CD14-positive monocyte (primary cell): Measurements from ENCODE around the gene TPK1. TPM values are rescaled to one million over a fixed set of nuclear protein-coding genes. Genes with fewer than 3 reads are reported as not detected.
"Not testable (repeated sequence)": the region's sequence is repeated elsewhere in the genome, so short reads cannot be mapped to it uniquely, and the experiment has no call there.

ENCODE experiments used
- DNase-seq, 3 donors: peaks; one replicate each; pipeline ENCODE4 v3.0.0-alpha.2; 2011 to 2022
- H2AFZ ChIP-seq: 2 replicates; pipeline ENCODE4 v1.6.0; 2012; ENCODE audit warnings: mild to moderate bottlenecking, low read depth, low read length, inconsistent platforms; ENCODE audit not compliant: insufficient read depth, poor library complexity, severe bottlenecking
- H3K27ac ChIP-seq, 2 donors: 1 replicate in 1 of 2; 2 replicates in 1 of 2; pipeline ENCODE4 v1.5.1; 2012 to 2013; ENCODE audit warnings: low read length in 2 of 2, control low read depth in 1 of 2, inconsistent platforms in 1 of 2, low read depth in 1 of 2, mild to moderate bottlenecking in 1 of 2
- H3K27me3 ChIP-seq, 2 donors: one replicate each; pipeline versions ENCODE4 v1.6.0 to v1.6.1; 2011 to 2013; ENCODE audit warnings: low read length in 2 of 2; ENCODE audit not compliant: control insufficient read depth in 2 of 2, insufficient read depth in 2 of 2
- H3K36me3 ChIP-seq, 2 donors: replicated peaks in 1 of 2; 1 replicate in 1 of 2; 2 replicates in 1 of 2; pipeline versions ENCODE4 v1.5.1 to v1.6.1; 2012 to 2013; ENCODE audit warnings: low read length in 2 of 2, control low read depth in 1 of 2, inconsistent platforms in 1 of 2, mild to moderate bottlenecking in 1 of 2; ENCODE audit not compliant: insufficient read depth in 2 of 2, control insufficient read depth in 1 of 2
- H3K4me1 ChIP-seq, 2 donors: 1 replicate in 1 of 2; 2 replicates in 1 of 2; pipeline versions ENCODE4 v1.5.1 to v1.6.1; 2012 to 2013; ENCODE audit warnings: low read length in 2 of 2, control low read depth in 1 of 2, inconsistent platforms in 1 of 2, mild to moderate bottlenecking in 1 of 2, moderate library complexity in 1 of 2; ENCODE audit not compliant: insufficient read depth in 2 of 2, control insufficient read depth in 1 of 2
- H3K4me2 ChIP-seq: replicated peaks from 2 replicates; pipeline ENCODE3; 2012; ENCODE audit warnings: low read length, moderate library complexity, mild to moderate bottlenecking; ENCODE audit not compliant: poor library complexity, severe bottlenecking; ENCODE audit errors: extremely low read depth
- H3K4me3 ChIP-seq, 3 experiments: fragments of 200-600 bp in 1 of 3; sonication (generic) in 1 of 3; replicated peaks in 1 of 3; 1 replicate in 2 of 3; 2 replicates in 1 of 3; pipeline ENCODE4 v1.5.1; 2011 to 2013; ENCODE audit warnings: low read length in 3 of 3, mild to moderate bottlenecking in 3 of 3, control low read depth in 2 of 3, low read depth in 2 of 3, inconsistent platforms in 1 of 3, moderate library complexity in 1 of 3
- H3K79me2 ChIP-seq: 2 replicates; pipeline ENCODE4 v1.6.0; 2012; ENCODE audit warnings: mild to moderate bottlenecking, control low read depth, inconsistent platforms, low read length, moderate library complexity; ENCODE audit not compliant: insufficient read depth
- H3K9ac ChIP-seq: 2 replicates; pipeline ENCODE4 v1.6.0; 2017; ENCODE audit warnings: low read length, mild to moderate bottlenecking; ENCODE audit not compliant: insufficient read depth, poor library complexity, severe bottlenecking
- H3K9me3 ChIP-seq, 2 donors: replicated peaks in 1 of 2; 1 replicate in 1 of 2; 2 replicates in 1 of 2; pipeline versions ENCODE4 v1.5.1 to v1.6.1; 2012 to 2013; ENCODE audit warnings: low read length in 2 of 2, control low read depth in 1 of 2; ENCODE audit not compliant: control insufficient read depth in 1 of 2, insufficient read depth in 1 of 2
- H4K20me1 ChIP-seq: 2 replicates; pipeline ENCODE4 v1.6.0; 2012; ENCODE audit warnings: mild to moderate bottlenecking, low read length, control low read depth, moderate library complexity; ENCODE audit not compliant: insufficient read depth
- H3K27ac Mint-ChIP-seq, 7 donors: one replicate each; pipeline ENCODE4 v1.8.0; 2020; ENCODE audit warnings: mild to moderate bottlenecking in 7 of 7, mixed read lengths in 7 of 7, moderate library complexity in 6 of 7, inconsistent platforms in 2 of 7
- H3K27me3 Mint-ChIP-seq, 3 donors: one replicate each; pipeline ENCODE4 v1.8.0; 2021 to 2022; ENCODE audit warnings: low read depth in 3 of 3, mild to moderate bottlenecking in 3 of 3, mixed read lengths in 3 of 3, moderate library complexity in 3 of 3, inconsistent platforms in 1 of 3
- H3K36me3 Mint-ChIP-seq, 2 donors: one replicate each; pipeline ENCODE4 v1.8.0; 2020; ENCODE audit warnings: mixed read lengths in 2 of 2, inconsistent platforms in 1 of 2, mild to moderate bottlenecking in 1 of 2
- H3K4me1 Mint-ChIP-seq: one replicate; pipeline ENCODE4 v1.8.0; 2020; ENCODE audit warnings: mild to moderate bottlenecking, mixed read lengths
- H3K4me3 Mint-ChIP-seq, 2 donors: one replicate each; pipeline ENCODE4 v1.8.0; 2020; ENCODE audit warnings: mild to moderate bottlenecking in 2 of 2, mixed read lengths in 2 of 2, moderate library complexity in 1 of 2
- H3K9me3 Mint-ChIP-seq, 7 donors: one replicate each; pipeline ENCODE4 v1.8.0; 2020 to 2022; ENCODE audit warnings: mixed read lengths in 7 of 7, mild to moderate bottlenecking in 6 of 7, moderate library complexity in 6 of 7, inconsistent platforms in 2 of 7
- CTCF ChIP-seq: fragments of 200-600 bp; IDR thresholded peaks from one replicate; pipeline ENCODE4 v1.8.0; 2022; ENCODE audit warnings: antibody characterized with exemption, mild to moderate bottlenecking
- WGBS: methylation state at CpG from one replicate; pipeline ENCODE4 v1.1.5; 2013; ENCODE audit warnings: missing lambda C conversion rate; ENCODE audit not compliant: insufficient coverage; 5-methylcytosine and 5-hydroxymethylcytosine counted together
- intact Hi-C, 2 donors: fragments of 100-400 bp; cut with micrococcal nuclease; formaldehyde crosslinking; loops; one replicate each; pipeline versions ENCODE4 v1.15.0 to v1.15.1; 2023
- polyA plus RNA-seq, 3 donors: library from polyadenylated mRNA; depleted of rRNA in 1 of 3; unstranded in 2 of 3; stranded (reverse) in 1 of 3; fragments of 300-500 nt in 2 of 3; fragments of >200 nt in 1 of 3; fragmentation: Illumina TruSeq in 2 of 3; gene quantifications; 1 replicate in 2 of 3; 2 replicates in 1 of 3; pipeline ENCODE4 v1.2.3, GENCODE V29; 2012 to 2021

Gene TPK1
- polyA plus RNA-seq, 3 donors: 18.9 to 33.8 (median 33.1) TPM

GRCh38 chr7:144729226-144729625 is 106.6 kb downstream of the TPK1 start:
- peaks cover 0 to 5% of the 10 kb centered on the region in 2 donors for H3K36me3 Mint-ChIP-seq
- Histone ChIP-seq H2AFZ (no peak overlapping the region), H3K9ac (no peak overlapping the region), H3K4me3 (no peak overlapping the region), H4K20me1 (no peaks in the 10 kb centered on the region), H3K79me2 (no peaks in the 10 kb centered on the region), H3K36me3 (no peaks in the 10 kb centered on the region), H3K4me2 (no peak overlapping the region), H3K27ac (no peak overlapping the region), H3K27me3 (no peaks in the 10 kb centered on the region), H3K4me1 (no peaks in the 10 kb centered on the region), H3K9me3 (no peaks in the 10 kb centered on the region)
- WGBS: no CpG with 5 or more reads among the region's 2 CpGs
- intact Hi-C loops: no loop called here
- peaks cover 0 to 6% (median 4%) of the 10 kb centered on the region in 7 donors for H3K9me3 Mint-ChIP-seq
- no peaks in the 10 kb centered on the region for H3K27me3 Mint-ChIP-seq
- H3K27ac Mint-ChIP-seq: no peak overlapping the region
- H3K4me1 Mint-ChIP-seq: no peaks in the 10 kb centered on the region
- H3K4me3 Mint-ChIP-seq: no peak overlapping the region
- no peak for TF ChIP-seq CTCF
- no peak for DNase-seq

- Histone ChIP-seq H3K4me3 (no peak overlapping the region), H3K4me2 (no peak overlapping the region), H3K79me2 (no peaks in the 10 kb centered on the region), H3K9me3 (no peaks in the 10 kb centered on the region), H3K27me3 (no peaks in the 10 kb centered on the region), H3K9ac (no peak overlapping the region), H3K36me3 (no peaks in the 10 kb centered on the region), H3K27ac (no peak overlapping the region), H2AFZ (no peak overlapping the region), H3K4me1 (no peaks in the 10 kb centered on the region), H4K20me1 (no peaks in the 10 kb centered on the region)
- Mint-ChIP-seq H3K4me1 (no peaks in the 10 kb centered on the region), H3K36me3 (peaks cover 0 to 5% of the 10 kb centered on the region in 2 donors), H3K9me3 (peaks cover 0 to 6% (median 4%) of the 10 kb centered on the region in 7 donors), H3K27ac (no peak overlapping the region), H3K27me3 (no peaks in the 10 kb centered on the region), H3K4me3 (no peak overlapping the region)
- intact Hi-C loops: no loop called here
- no peak for DNase-seq
- TF ChIP-seq CTCF: no peak
- WGBS: 100% methylated on average over 4 of the region's 4 CpGs
Measured at GRCh38 chr7:144728551-144728950, 107.3 kb downstream of the TPK1 start.

- H3K27ac Mint-ChIP-seq, H3K4me3 ChIP-seq, H3K4me3 Mint-ChIP-seq, H3K4me2 ChIP-seq, H3K27me3 Mint-ChIP-seq, intact Hi-C loops, DNase-seq, H3K9ac ChIP-seq, H3K9me3 Mint-ChIP-seq, H3K36me3 Mint-ChIP-seq, H3K4me1 ChIP-seq, H3K27me3 ChIP-seq, H3K27ac ChIP-seq, H3K4me1 Mint-ChIP-seq, H3K79me2 ChIP-seq, H3K9me3 ChIP-seq, H4K20me1 ChIP-seq, H3K36me3 ChIP-seq, H2AFZ ChIP-seq: not testable (repeated sequence)
- 100% methylated on average over 5 of the region's 12 CpGs for WGBS
Measured at GRCh38 chr7:144726840-144727239, 109.0 kb downstream of the TPK1 start.
